IPS-11a (cell line): ENCODE results near the gene MVB12B.

Experiments used
- H3K4me3 ChIP-seq: one replicate; pipeline ENCODE4 v1.5.1; 2013; ENCODE audit warnings: low read depth, low read length, control low read depth

The MVB12B gene

GRCh38 chr9:126329476-126330275, 3.0 kb downstream of the MVB12B start:
- H3K4me3 ChIP-seq = no peak overlapping the region

GRCh38 chr9:126330536-126330935, 3.9 kb downstream of the MVB12B start:
- no peak overlapping the region for H3K4me3 ChIP-seq

GRCh38 chr9:126331964-126332748, 5.5 kb downstream of the MVB12B start:
- H3K4me3 ChIP-seq = no peak overlapping the region

GRCh38 chr9:126334721-126335621, 8.3 kb downstream of the MVB12B start:
- H3K4me3 ChIP-seq = no peak overlapping the region

- no peak overlapping the region for H3K4me3 ChIP-seq
These were observed 9.5 kb downstream of the MVB12B start for GRCh38 chr9:126335837-126336735.

GRCh38 chr9:126336736-126337325, 10.2 kb downstream of the MVB12B start:
- no peak overlapping the region for H3K4me3 ChIP-seq

- H3K4me3 ChIP-seq = no peak overlapping the region
These were observed 11.2 kb downstream of the MVB12B start for GRCh38 chr9:126337729-126338372.

GRCh38 chr9:126338945-126339344, 12.3 kb downstream of the MVB12B start:
- H3K4me3 ChIP-seq = no peak overlapping the region

- no peak overlapping the region for H3K4me3 ChIP-seq
These were observed 14.8 kb downstream of the MVB12B start for GRCh38 chr9:126341426-126341825.

- no peak overlapping the region for H3K4me3 ChIP-seq
These were observed 15.3 kb downstream of the MVB12B start for GRCh38 chr9:126341902-126342301.

- no peak overlapping the region for H3K4me3 ChIP-seq
These were observed 16.0 kb downstream of the MVB12B start for GRCh38 chr9:126342621-126343031.

- H3K4me3 ChIP-seq = no peak overlapping the region
These were observed 16.7 kb downstream of the MVB12B start for GRCh38 chr9:126343271-126343700.

GRCh38 chr9:126346031-126346430, 19.4 kb downstream of the MVB12B start:
- no peak overlapping the region for H3K4me3 ChIP-seq

- no peak overlapping the region for H3K4me3 ChIP-seq
These were observed 20.5 kb downstream of the MVB12B start for GRCh38 chr9:126347093-126347492.

- H3K4me3 ChIP-seq = no peak overlapping the region
These were observed 21.5 kb downstream of the MVB12B start for GRCh38 chr9:126347911-126348760.

GRCh38 chr9:126348911-126349550, 22.4 kb downstream of the MVB12B start:
- H3K4me3 ChIP-seq = no peak overlapping the region

GRCh38 chr9:126354887-126355770, 28.5 kb downstream of the MVB12B start:
- H3K4me3 ChIP-seq = no peak overlapping the region
